Activated naive CD8-positive, alpha-beta T cell treated with anti-CD3 and anti-CD28 coated beads for 36 hours (primary cell): ENCODE results near the gene RFTN1. TPM values are rescaled to one million over a fixed set of nuclear protein-coding genes. Genes with fewer than 3 reads are reported as not detected.

Source experiments
- DNase-seq: peaks from one replicate; pipeline ENCODE4 v3.0.0; 2021
- H3K27ac Mint-ChIP-seq: one replicate; pipeline ENCODE4 v1.8.0; 2022; ENCODE audit warnings: mild to moderate bottlenecking, moderate library complexity, mixed read lengths
- H3K27me3 Mint-ChIP-seq: one replicate; pipeline ENCODE4 v1.8.0; 2022; ENCODE audit warnings: mild to moderate bottlenecking, mixed read lengths
- H3K36me3 Mint-ChIP-seq: one replicate; pipeline ENCODE4 v1.8.0; 2021; ENCODE audit warnings: mild to moderate bottlenecking, mixed read lengths
- H3K4me1 Mint-ChIP-seq: one replicate; pipeline ENCODE4 v1.8.0; 2021; ENCODE audit warnings: mixed read lengths
- H3K4me3 Mint-ChIP-seq: one replicate; pipeline ENCODE4 v1.8.0; 2022; ENCODE audit warnings: mild to moderate bottlenecking, moderate library complexity, mixed read lengths
- H3K9me3 Mint-ChIP-seq: one replicate; pipeline ENCODE4 v1.8.0; 2022; ENCODE audit warnings: mixed read lengths
- total RNA-seq, 2 experiments: library from RNA; stranded (reverse); gene quantifications; one replicate each; pipeline ENCODE4 v1.2.3, GENCODE V29; 2021

The RFTN1 gene
- total RNA-seq, 2 experiments from 2014 or later, result 84.2 to 84.8 TPM

DNA sequence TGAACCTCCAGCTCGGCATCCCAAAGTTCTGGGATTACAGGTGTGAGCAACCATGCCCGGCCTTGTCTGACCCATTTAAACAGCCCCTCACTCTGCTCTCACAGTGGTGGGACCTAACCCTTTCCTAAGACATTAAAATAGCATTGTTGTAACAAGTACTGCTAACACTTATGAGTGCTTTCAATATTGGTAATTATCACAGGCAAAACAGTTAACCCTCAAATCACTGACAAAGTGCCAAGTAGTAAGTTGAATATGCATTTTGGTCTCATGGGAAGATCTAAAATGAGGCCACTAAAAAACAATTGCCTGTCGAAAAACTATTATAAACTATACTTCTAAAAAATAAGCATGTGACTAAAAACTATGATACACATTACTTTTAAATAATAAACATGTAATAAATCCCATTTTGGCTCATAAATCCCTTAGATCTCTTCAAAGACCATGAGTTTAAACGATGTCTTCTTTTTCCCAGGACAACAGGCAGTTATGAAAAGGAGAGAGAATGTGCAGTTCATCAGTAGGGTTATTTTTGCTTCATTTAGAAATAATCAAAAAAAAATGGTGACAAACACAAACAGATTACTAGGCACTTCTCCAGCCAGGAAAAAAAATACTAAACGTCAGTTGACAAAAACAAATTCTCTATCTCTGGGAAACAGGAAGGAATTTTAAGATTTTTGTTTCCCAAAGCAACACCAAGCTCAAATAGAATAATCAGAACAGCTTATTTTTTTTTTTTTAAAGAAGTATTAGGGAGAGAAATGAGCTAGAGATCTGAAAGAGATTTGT is 95.4 kb downstream of the RFTN1 start:
- DNase-seq, result no peak
- H3K36me3 Mint-ChIP-seq, result peaks cover 30% of the 10 kb centered on the region
- peaks cover 32% of the 10 kb centered on the region for H3K4me1 Mint-ChIP-seq
- H3K27ac Mint-ChIP-seq, result no peak overlapping the region
- H3K9me3 Mint-ChIP-seq, result no peaks in the 10 kb centered on the region
- no peaks in the 10 kb centered on the region for H3K27me3 Mint-ChIP-seq
- H3K4me3 Mint-ChIP-seq, result no peak overlapping the region

DNA sequence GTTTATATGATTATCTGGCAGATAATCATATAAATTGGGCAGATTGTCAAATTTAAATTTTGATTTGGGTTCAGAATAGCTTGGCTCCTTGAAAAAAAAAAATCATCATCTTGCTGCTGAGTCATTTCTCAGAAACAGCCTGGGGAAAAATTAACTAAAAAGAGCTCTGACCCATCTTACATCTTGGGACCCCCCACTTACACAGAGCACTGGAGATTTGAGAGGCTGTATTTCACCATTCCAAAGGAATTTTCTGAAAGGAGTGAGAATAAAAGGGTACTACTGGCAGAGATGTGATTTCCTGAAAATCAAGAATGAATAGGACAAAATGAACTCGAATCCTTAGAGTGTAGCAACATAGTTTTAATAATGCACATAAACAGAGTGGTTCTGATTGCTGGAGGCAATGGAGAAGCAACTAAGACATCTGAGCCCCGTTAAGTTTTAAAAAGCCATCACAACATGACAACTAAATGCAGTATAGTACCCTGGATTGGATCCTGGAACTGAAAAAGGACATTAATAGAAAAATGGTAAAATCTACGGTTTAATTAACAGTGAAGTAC is 97.5 kb downstream of the RFTN1 start:
- Mint-ChIP-seq H3K27ac (no peak overlapping the region), H3K9me3 (no peaks in the 10 kb centered on the region), H3K4me1 (peaks cover 37% of the 10 kb centered on the region), H3K4me3 (no peak overlapping the region), H3K36me3 (peaks cover 37% of the 10 kb centered on the region), H3K27me3 (no peaks in the 10 kb centered on the region)
- no peak for DNase-seq

DNA sequence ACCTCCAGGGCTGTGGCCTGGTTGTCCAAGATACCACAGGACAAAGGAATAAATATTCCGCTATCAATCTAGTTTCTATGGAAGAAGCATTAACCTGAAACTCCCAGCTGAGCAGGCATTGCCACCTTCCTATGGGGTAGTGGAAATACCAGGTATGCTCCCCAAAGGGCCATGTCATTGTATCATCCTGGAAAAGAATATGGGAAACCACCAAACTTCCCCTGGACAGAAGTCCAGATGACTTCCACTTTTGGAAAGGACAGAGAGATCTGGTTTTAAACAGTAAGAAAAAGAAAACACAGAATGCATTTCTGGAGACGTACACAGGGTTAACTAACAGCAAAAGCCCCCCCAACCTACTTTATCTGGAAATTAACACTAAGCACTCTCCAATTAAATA is 100.2 kb downstream of the RFTN1 start:
- Mint-ChIP-seq H3K27me3 (no peaks in the 10 kb centered on the region), H3K27ac (no peak overlapping the region), H3K4me1 (peaks cover 35% of the 10 kb centered on the region), H3K4me3 (no peak overlapping the region), H3K36me3 (peaks cover 36% of the 10 kb centered on the region), H3K9me3 (no peaks in the 10 kb centered on the region)
- DNase-seq, result no peak

DNA sequence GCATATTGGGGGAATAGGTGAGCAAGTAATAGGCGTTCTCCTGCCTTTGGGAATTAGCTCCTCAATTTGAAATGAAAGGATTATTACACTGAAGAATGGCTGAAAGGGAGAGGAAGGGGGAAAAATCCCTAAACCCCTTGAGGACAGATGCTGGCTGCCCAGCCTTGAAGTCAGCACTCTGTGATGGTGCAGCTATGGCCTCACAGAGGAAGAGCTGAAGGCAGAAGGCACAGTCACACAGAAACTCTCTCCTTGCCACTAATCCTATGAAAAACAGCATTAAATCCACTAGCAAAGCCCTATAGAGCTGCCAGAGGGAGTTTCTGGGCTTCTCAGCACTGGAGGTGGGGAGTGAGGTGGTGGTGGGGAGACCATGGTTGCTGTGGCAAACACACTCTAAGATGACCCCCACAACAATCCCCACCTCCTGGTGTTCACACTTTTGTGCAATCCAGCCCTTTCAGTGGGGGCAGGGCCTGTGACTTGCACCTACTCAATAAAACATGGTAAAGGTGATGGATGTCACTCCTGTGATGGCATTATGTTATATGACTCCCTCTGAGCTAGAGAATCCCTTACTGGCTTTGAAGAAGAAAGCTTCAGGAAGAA is 101.2 kb downstream of the RFTN1 start:
- no peak for DNase-seq
- Mint-ChIP-seq H3K27me3 (no peaks in the 10 kb centered on the region), H3K4me1 (peaks cover 36% of the 10 kb centered on the region), H3K36me3 (peaks cover 44% of the 10 kb centered on the region), H3K9me3 (no peaks in the 10 kb centered on the region), H3K27ac (peak overlapping the region; percentile 9), H3K4me3 (no peak overlapping the region)

DNA sequence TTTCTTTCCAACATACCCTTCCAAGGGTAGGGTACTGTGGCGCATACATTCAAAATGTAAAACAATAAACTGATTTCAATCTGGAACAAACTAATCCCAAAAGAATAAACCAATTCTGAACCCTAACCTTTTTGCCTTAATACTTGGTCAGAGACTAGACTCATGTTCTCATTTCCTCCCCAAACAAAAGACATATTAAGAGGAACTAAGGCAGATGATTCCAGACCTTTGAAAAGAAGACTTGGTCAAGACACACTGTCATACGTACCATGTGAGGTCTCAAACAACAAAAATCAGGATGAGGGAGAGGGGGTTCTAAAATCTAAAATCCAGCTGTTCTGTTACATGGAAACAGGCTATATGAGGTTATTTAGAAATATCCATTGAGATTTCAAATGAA is 102.1 kb downstream of the RFTN1 start:
- Mint-ChIP-seq H3K27me3 (no peaks in the 10 kb centered on the region), H3K9me3 (no peaks in the 10 kb centered on the region), H3K27ac (no peak overlapping the region), H3K4me1 (peaks cover 42% of the 10 kb centered on the region), H3K4me3 (no peak overlapping the region), H3K36me3 (peaks cover 41% of the 10 kb centered on the region)
- no peak for DNase-seq

DNA sequence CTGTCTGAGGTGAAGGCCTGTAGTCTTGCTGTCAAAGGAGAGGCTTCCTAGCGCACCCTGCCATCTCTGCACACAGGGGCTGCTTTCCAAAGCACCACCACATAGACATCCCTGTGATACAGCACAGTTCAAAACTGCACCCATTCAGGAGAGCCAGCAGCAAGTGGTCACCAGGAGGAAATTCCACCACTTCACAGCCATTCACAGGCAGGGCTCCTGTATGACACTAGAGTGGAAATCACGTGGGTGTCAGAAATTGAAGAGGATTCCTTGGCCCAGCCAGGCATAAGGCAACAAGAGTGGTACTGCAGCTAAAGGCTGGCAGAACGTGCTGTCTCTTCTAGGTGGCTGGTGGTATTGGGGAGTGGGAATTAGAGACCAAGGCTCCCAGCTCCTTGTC is 102.8 kb downstream of the RFTN1 start:
- Mint-ChIP-seq H3K27me3 (no peaks in the 10 kb centered on the region), H3K36me3 (peaks cover 42% of the 10 kb centered on the region), H3K9me3 (no peaks in the 10 kb centered on the region), H3K27ac (no peak overlapping the region), H3K4me3 (no peak overlapping the region), H3K4me1 (peaks cover 38% of the 10 kb centered on the region)
- DNase-seq, result no peak

DNA sequence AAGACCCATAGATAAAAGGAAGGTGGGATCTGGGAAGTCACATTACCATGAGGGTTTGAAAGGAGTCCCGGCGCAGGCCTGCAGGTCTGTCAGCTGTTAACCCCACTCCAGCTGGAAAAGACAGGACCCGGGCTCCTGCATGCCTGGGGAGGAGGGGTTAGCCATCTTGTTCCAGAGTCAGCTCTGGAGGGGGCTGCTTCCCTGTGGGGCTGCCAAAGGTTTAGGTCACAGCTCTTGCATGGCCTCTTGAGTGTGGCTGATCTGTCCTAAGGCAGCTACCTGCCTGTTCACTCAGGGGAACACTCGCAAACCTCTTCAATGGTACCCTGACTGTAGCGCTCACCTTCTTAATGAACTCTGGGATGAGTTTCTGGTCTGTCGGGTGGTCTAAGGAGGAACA is 104.5 kb downstream of the RFTN1 start:
- Mint-ChIP-seq H3K9me3 (no peaks in the 10 kb centered on the region), H3K27ac (no peak overlapping the region), H3K27me3 (no peaks in the 10 kb centered on the region), H3K4me1 (peaks cover 30% of the 10 kb centered on the region), H3K36me3 (peaks cover 43% of the 10 kb centered on the region), H3K4me3 (no peak overlapping the region)
- no peak for DNase-seq

DNA sequence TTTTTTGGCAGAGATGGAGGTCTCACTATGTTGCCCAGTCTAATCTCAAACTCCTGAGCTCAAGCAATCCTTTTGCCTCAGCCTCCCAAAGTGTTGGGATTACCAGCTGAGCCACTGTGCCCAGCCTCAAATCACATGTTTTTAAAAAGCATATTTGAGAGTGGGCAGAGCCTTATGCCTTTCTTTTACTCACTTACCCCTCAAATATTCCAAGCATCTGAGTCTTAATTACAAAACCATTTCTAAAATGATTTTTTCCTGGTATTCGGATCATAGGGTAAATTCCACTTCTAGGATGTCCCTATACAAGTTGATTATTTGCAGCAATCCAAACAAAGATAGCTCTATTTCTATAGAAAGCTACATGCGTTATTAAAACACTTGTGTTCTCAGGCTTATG is 106.1 kb downstream of the RFTN1 start:
- H3K27me3 Mint-ChIP-seq, result no peaks in the 10 kb centered on the region
- H3K9me3 Mint-ChIP-seq, result no peaks in the 10 kb centered on the region
- peaks cover 29% of the 10 kb centered on the region for H3K4me1 Mint-ChIP-seq
- no peak overlapping the region for H3K4me3 Mint-ChIP-seq
- DNase-seq, result no peak
- no peak overlapping the region for H3K27ac Mint-ChIP-seq
- H3K36me3 Mint-ChIP-seq, result peaks cover 37% of the 10 kb centered on the region

DNA sequence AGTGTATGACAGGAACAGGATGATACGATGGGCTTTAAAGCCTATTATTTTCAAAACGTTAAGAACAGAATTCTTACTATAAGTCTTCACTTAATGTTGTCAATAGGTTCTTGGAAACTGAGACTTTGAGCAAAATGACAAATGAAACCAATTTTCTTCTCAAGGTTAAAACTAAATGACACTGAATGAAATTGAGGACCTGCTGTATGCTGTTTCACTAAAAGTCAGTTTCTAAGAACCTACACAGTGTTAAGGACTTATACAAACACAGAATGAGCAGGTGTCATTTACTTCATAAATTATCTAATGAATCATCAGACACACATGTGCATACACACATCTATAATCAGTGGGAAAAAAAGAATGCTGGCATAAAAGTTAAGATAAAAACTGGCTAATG is 106.9 kb downstream of the RFTN1 start:
- Mint-ChIP-seq H3K27me3 (no peaks in the 10 kb centered on the region), H3K4me1 (peaks cover 31% of the 10 kb centered on the region), H3K36me3 (peaks cover 45% of the 10 kb centered on the region), H3K4me3 (no peak overlapping the region), H3K27ac (no peak overlapping the region), H3K9me3 (no peaks in the 10 kb centered on the region)
- DNase-seq, result no peak

DNA sequence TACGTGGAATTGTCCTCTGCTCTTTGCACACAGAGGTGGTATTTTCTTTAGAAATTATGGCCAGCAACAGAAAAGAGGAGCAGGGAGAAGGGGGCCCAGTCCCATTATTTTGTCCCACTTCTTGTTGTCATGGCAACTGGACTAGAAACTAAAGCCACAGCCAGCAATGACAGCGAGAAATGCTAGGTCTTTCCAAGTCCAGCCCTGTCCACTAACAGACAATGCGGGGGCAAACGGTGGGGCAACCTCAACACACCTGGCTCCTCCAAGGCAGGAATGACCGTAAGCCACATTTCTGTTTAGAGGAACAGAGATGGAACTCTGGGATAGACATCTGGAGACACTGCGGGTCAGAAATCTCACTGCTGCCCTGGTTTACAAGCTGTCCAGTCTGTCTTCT is 107.3 kb downstream of the RFTN1 start:
- DNase-seq, result no peak
- peaks cover 32% of the 10 kb centered on the region for H3K4me1 Mint-ChIP-seq
- H3K27ac Mint-ChIP-seq, result no peak overlapping the region
- no peak overlapping the region for H3K4me3 Mint-ChIP-seq
- peaks cover 49% of the 10 kb centered on the region for H3K36me3 Mint-ChIP-seq
- H3K27me3 Mint-ChIP-seq, result no peaks in the 10 kb centered on the region
- H3K9me3 Mint-ChIP-seq, result no peaks in the 10 kb centered on the region

DNA sequence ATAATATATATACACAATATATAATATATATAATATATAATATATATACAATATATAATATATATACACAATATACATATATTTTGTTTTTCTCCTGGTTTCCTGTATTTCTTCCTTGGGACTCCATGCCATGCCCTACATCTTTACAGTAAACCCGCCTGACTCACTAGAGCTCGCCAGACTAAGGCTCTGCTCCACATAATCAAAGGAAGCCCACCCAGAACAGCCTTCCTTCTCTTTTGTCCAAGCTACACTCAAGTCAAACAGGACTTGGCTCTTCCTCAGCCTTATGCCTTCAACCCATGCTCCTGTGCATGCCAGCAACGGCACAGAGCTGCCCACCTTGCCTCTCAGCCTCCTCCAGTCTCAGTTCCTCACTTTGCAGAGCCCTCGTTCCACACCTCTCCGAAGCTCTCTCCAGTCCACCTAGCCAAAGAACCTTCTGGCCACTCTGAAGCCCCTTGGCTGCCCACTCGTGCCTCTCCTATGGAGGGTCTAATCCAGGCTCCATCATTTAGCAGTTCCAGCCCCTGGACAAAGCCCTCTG is 109.1 kb downstream of the RFTN1 start:
- no peak overlapping the region for H3K4me3 Mint-ChIP-seq
- H3K27me3 Mint-ChIP-seq, result no peaks in the 10 kb centered on the region
- no peaks in the 10 kb centered on the region for H3K9me3 Mint-ChIP-seq
- no peak overlapping the region for H3K27ac Mint-ChIP-seq
- DNase-seq, result no peak
- peaks cover 41% of the 10 kb centered on the region for H3K4me1 Mint-ChIP-seq
- H3K36me3 Mint-ChIP-seq, result peaks cover 60% of the 10 kb centered on the region

DNA sequence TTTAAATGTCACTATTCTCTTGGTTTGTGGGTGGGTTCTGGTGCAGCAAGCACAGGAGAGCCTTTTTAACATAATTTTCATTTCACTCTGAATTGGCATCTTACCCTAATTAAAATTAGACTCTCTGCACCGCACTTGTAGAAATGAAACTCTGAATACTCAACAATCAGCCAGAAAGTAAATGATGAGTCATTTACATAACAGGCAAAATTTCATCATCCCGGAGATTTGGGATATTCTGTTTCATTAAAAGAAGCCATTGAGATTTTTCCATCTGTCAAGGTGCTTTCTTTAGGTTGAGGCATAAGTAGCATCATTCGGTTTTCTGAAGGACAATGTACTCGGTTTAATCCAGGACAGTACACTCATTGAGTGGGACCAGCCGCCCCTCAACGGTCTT is 111.0 kb downstream of the RFTN1 start:
- DNase-seq, result no peak
- Mint-ChIP-seq H3K27me3 (no peaks in the 10 kb centered on the region), H3K4me1 (peaks cover 43% of the 10 kb centered on the region), H3K27ac (peak overlapping the region; percentile 18), H3K4me3 (no peak overlapping the region), H3K9me3 (no peaks in the 10 kb centered on the region), H3K36me3 (peaks cover 60% of the 10 kb centered on the region)

DNA sequence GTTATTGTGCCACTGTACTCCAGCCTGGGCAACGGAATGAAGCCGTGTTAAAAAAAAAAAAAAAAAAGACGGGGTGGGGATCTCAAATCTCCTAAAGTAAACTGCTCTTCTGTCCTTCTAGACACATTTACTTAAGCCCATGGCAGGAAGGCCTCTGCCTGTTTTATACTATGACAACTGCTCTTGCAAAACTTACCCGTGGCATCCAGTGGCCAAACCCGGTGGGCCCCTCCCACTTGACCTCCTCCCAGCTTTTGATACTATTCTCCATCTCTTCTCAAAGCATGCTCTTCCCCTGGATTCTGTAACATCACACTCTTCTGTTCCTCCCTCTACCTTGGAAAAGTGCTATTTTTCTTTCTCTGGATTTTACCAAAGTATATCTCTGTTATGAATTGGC is 112.2 kb downstream of the RFTN1 start:
- Mint-ChIP-seq H3K27me3 (no peaks in the 10 kb centered on the region), H3K4me1 (peaks cover 38% of the 10 kb centered on the region), H3K4me3 (no peak overlapping the region), H3K36me3 (peaks cover 67% of the 10 kb centered on the region), H3K9me3 (no peaks in the 10 kb centered on the region), H3K27ac (peak overlapping the region; percentile 18)
- no peak for DNase-seq

DNA sequence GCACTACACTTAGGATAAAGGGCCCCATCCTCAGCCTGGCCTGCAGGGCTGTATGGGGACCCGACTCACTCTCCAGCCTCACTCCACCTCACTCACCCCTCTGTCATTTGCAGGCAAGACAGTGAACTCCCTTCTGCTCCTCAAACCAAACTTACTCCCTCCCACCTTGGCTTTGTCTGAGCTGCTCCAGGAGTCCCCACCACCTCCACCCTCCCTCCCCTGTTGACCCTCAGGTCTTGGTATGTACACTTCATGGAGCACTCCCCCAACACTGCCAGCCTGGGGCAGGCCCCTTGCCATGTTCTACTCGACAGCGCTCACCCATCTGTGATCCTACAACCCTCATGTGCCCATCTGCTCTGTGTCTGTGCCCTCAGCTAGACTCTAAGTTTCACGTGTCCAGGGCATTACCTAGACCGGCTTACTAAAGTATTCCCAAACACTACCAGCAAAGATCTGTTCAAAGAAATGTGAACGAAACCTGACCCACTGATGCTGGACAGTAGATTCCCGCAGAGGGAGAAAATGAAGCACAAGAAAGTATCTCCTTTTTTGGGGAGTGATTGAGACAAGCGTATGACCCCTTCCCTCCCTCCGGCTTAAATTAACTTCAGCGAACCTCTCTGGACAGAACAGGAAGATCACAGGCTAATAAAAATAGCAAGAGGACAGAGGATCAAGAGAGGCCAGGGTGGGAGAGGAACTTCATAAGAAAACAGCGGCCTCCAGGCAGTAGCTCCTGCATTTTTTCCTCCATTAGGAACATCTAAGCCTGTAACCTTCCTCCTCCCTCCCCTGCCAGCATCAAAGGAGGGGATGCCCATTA is 113.2 kb downstream of the RFTN1 start:
- DNase-seq, result no peak
- H3K9me3 Mint-ChIP-seq, result no peaks in the 10 kb centered on the region
- no peak overlapping the region for H3K4me3 Mint-ChIP-seq
- H3K4me1 Mint-ChIP-seq, result peaks cover 40% of the 10 kb centered on the region
- H3K27ac Mint-ChIP-seq, result peak overlapping the region; percentile 45
- H3K27me3 Mint-ChIP-seq, result no peaks in the 10 kb centered on the region
- peaks cover 65% of the 10 kb centered on the region for H3K36me3 Mint-ChIP-seq

DNA sequence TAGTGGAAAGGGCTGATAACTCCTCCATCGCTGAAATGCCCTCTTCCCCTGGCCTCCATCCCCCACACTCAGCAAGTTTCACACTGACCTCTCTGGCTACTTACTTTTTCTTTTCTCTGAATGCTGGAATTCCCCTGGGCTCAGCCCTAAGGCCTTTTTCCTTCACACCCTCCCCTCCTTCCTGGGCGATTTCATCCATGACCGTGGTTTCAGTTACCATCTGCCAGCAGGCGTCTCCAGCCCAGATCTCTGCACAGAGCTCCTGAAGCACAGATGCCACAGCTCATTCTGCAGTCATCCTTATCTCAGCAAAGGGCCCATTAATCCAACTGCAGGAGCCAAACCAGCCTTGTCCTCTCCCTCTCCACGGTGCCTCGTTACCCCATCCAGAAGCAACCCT is 114.0 kb downstream of the RFTN1 start:
- DNase-seq, result no peak
- H3K4me3 Mint-ChIP-seq, result no peak overlapping the region
- H3K9me3 Mint-ChIP-seq, result no peaks in the 10 kb centered on the region
- H3K27ac Mint-ChIP-seq, result peak overlapping the region; percentile 45
- H3K36me3 Mint-ChIP-seq, result peaks cover 60% of the 10 kb centered on the region
- H3K27me3 Mint-ChIP-seq, result no peaks in the 10 kb centered on the region
- H3K4me1 Mint-ChIP-seq, result peaks cover 38% of the 10 kb centered on the region
